ENCODE measurements around the gene TTC8.

- no peak for TF ChIP-seq POLR2AphosphoS5 (IDR thresholded peaks at IDR 0.05; ENCODE audit: low read depth, low read length)
- TF ChIP-seq TAF1 (IDR thresholded peaks at IDR 0.05; ENCODE audit: borderline replicate concordance, insufficient read depth, low read length): no peak
- TF ChIP-seq REST (IDR thresholded peaks at IDR 0.05; ENCODE audit: insufficient read depth in 1 of 2, low read depth in 2 of 2, low read length in 2 of 2): no peak
- TF ChIP-seq SIN3A (IDR thresholded peaks at IDR 0.05; ENCODE audit: borderline replicate concordance, insufficient read depth, low read length): no peak
- no peak for TF ChIP-seq FOXP2 (optimal IDR thresholded peaks at IDR 0.05; ENCODE audit: borderline replicate concordance, extremely low read depth, extremely low read length, insufficient read depth)
Observed at GRCh38 chr14:88792473-88793258, 31.8 kb upstream of the TTC8 start, which contains the start of gene EML5.

Measured in PFSK-1 (cell line).